Chondrocyte (in vitro differentiated cells): ENCODE data around the gene TEAD1. TPM values are rescaled to one million over a fixed set of nuclear protein-coding genes. Genes with fewer than 3 reads are reported as not detected.

ENCODE experiments used
- DNase-seq: peaks from one replicate; pipeline ENCODE4 v3.0.0; 2021; ENCODE audit warnings: mixed read lengths, low spot score
- H3K27ac Mint-ChIP-seq: one replicate; pipeline ENCODE4 v1.8.0; 2021; ENCODE audit warnings: mild to moderate bottlenecking, moderate library complexity, mixed read lengths; ENCODE audit not compliant: unreplicated experiment
- H3K27me3 Mint-ChIP-seq: 2 replicates; pipeline ENCODE4 v1.8.0; 2021; ENCODE audit warnings: low read depth, mixed read lengths
- H3K36me3 Mint-ChIP-seq: 2 replicates; pipeline ENCODE4 v1.8.0; 2021; ENCODE audit warnings: low read depth, mixed read lengths
- H3K4me1 Mint-ChIP-seq: 2 replicates; pipeline ENCODE4 v1.8.0; 2021; ENCODE audit warnings: low read depth, mild to moderate bottlenecking, mixed read lengths
- H3K4me3 Mint-ChIP-seq: one replicate; pipeline ENCODE4 v1.8.0; 2021; ENCODE audit warnings: mild to moderate bottlenecking, moderate library complexity, mixed read lengths; ENCODE audit not compliant: unreplicated experiment
- H3K9me3 Mint-ChIP-seq: 2 replicates; pipeline ENCODE4 v1.8.0; 2021; ENCODE audit warnings: low read depth, mixed read lengths
- CTCF ChIP-seq: fragments of 200-600 bp; sonication (generic); IDR thresholded peaks from 2 replicates; pipeline ENCODE4 v1.5.0; 2021; ENCODE audit warnings: antibody characterized with exemption, mild to moderate bottlenecking, moderate library complexity
- total RNA-seq: library from RNA; stranded (reverse); gene quantifications from 3 replicates; pipeline ENCODE4 v1.2.1, GENCODE V29; 2021

The TEAD1 gene
- total RNA-seq, 1 donor from 2014 or later: 137 TPM

GRCh38 chr11:12770966-12771597 is 96.9 kb downstream of the TEAD1 start:
- H3K27me3 Mint-ChIP-seq: no peaks in the 10 kb centered on the region
- peaks cover 3% of the 10 kb centered on the region for H3K36me3 Mint-ChIP-seq
- DNase-seq: no peak
- H3K9me3 Mint-ChIP-seq: no peaks in the 10 kb centered on the region
- TF ChIP-seq CTCF: no peak
- H3K4me3 Mint-ChIP-seq: no peak overlapping the region
- peaks cover 54% of the 10 kb centered on the region for H3K4me1 Mint-ChIP-seq
- no peak overlapping the region for H3K27ac Mint-ChIP-seq

GRCh38 chr11:12771875-12772274 is 97.7 kb downstream of the TEAD1 start:
- no peak for DNase-seq
- Mint-ChIP-seq H3K27ac (no peak overlapping the region), H3K4me1 (peaks cover 50% of the 10 kb centered on the region), H3K4me3 (no peak overlapping the region), H3K27me3 (no peaks in the 10 kb centered on the region), H3K9me3 (no peaks in the 10 kb centered on the region), H3K36me3 (peaks cover 3% of the 10 kb centered on the region)
- no peak for TF ChIP-seq CTCF

- no peaks in the 10 kb centered on the region for H3K9me3 Mint-ChIP-seq
- peaks cover 3% of the 10 kb centered on the region for H3K36me3 Mint-ChIP-seq
- no peak for DNase-seq
- no peaks in the 10 kb centered on the region for H3K27me3 Mint-ChIP-seq
- no peak for TF ChIP-seq CTCF
- no peak overlapping the region for H3K4me3 Mint-ChIP-seq
- H3K27ac Mint-ChIP-seq: peak overlapping the region; percentile 8
- peaks cover 47% of the 10 kb centered on the region for H3K4me1 Mint-ChIP-seq
These were observed 98.1 kb downstream of the TEAD1 start for GRCh38 chr11:12772324-12772723.

GRCh38 chr11:12773591-12773990 is 99.4 kb downstream of the TEAD1 start:
- no peaks in the 10 kb centered on the region for H3K27me3 Mint-ChIP-seq
- no peak for DNase-seq
- peaks cover 47% of the 10 kb centered on the region for H3K4me1 Mint-ChIP-seq
- TF ChIP-seq CTCF: no peak
- H3K36me3 Mint-ChIP-seq: peaks cover 1% of the 10 kb centered on the region
- H3K27ac Mint-ChIP-seq: peak overlapping the region; percentile 9
- no peaks in the 10 kb centered on the region for H3K9me3 Mint-ChIP-seq
- H3K4me3 Mint-ChIP-seq: no peak overlapping the region

GRCh38 chr11:12775955-12776354 is 101.7 kb downstream of the TEAD1 start:
- Mint-ChIP-seq H3K9me3 (peaks cover 4% of the 10 kb centered on the region), H3K27me3 (no peaks in the 10 kb centered on the region), H3K4me1 (peaks cover 57% of the 10 kb centered on the region), H3K36me3 (peaks cover 4% of the 10 kb centered on the region), H3K4me3 (no peak overlapping the region), H3K27ac (peak overlapping the region; percentile 9)
- no peak for TF ChIP-seq CTCF
- DNase-seq: no peak
